HL-60 (cell line): ENCODE measurements around the gene UBR2.
"Not testable (repeated sequence)": the region's sequence is repeated elsewhere in the genome, so short reads cannot be mapped to it uniquely, and the experiment has no call there.

Experiments used
- POLR2AphosphoS5 ChIP-seq: IDR thresholded peaks from 2 replicates; pipeline ENCODE4 v1.6.1; 2012; ENCODE audit warnings: low read depth
- TF ChIP-seq, protein P1 (sequence below): IDR thresholded peaks from one replicate; pipeline ENCODE4 v1.5.1; 2011; ENCODE audit warnings: low read length, control low read depth, inconsistent platforms; ENCODE audit not compliant: insufficient read depth
- TF ChIP-seq, protein P2 (sequence below): IDR thresholded peaks from 2 replicates; pipeline ENCODE4 v1.6.1; 2012; ENCODE audit warnings: low read depth; ENCODE audit not compliant: insufficient replicate concordance

DNA sequence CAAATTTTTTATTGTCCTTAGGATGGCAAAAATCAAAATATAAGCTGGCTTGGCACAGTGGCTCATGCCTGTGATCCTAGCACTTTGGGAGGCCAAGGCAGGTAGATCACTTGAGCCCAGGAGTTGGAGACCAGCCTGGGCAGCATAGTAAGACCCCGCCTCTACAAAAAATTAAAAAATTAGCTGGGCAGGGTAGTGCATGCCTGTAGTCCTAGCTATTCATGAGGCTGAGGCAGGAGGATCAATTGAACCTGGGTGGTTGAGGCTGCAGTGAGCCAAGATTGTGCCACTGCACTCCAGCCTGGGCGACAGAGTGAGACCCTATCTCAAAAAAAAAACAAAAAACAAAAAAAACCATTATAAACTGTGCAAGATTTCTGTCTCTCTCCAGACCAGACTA lies 40.9 kb downstream of the UBR2 start:
- TF ChIP-seq, protein P1, sequence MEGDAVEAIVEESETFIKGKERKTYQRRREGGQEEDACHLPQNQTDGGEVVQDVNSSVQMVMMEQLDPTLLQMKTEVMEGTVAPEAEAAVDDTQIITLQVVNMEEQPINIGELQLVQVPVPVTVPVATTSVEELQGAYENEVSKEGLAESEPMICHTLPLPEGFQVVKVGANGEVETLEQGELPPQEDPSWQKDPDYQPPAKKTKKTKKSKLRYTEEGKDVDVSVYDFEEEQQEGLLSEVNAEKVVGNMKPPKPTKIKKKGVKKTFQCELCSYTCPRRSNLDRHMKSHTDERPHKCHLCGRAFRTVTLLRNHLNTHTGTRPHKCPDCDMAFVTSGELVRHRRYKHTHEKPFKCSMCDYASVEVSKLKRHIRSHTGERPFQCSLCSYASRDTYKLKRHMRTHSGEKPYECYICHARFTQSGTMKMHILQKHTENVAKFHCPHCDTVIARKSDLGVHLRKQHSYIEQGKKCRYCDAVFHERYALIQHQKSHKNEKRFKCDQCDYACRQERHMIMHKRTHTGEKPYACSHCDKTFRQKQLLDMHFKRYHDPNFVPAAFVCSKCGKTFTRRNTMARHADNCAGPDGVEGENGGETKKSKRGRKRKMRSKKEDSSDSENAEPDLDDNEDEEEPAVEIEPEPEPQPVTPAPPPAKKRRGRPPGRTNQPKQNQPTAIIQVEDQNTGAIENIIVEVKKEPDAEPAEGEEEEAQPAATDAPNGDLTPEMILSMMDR = not testable (repeated sequence)
- TF ChIP-seq, protein P2, sequence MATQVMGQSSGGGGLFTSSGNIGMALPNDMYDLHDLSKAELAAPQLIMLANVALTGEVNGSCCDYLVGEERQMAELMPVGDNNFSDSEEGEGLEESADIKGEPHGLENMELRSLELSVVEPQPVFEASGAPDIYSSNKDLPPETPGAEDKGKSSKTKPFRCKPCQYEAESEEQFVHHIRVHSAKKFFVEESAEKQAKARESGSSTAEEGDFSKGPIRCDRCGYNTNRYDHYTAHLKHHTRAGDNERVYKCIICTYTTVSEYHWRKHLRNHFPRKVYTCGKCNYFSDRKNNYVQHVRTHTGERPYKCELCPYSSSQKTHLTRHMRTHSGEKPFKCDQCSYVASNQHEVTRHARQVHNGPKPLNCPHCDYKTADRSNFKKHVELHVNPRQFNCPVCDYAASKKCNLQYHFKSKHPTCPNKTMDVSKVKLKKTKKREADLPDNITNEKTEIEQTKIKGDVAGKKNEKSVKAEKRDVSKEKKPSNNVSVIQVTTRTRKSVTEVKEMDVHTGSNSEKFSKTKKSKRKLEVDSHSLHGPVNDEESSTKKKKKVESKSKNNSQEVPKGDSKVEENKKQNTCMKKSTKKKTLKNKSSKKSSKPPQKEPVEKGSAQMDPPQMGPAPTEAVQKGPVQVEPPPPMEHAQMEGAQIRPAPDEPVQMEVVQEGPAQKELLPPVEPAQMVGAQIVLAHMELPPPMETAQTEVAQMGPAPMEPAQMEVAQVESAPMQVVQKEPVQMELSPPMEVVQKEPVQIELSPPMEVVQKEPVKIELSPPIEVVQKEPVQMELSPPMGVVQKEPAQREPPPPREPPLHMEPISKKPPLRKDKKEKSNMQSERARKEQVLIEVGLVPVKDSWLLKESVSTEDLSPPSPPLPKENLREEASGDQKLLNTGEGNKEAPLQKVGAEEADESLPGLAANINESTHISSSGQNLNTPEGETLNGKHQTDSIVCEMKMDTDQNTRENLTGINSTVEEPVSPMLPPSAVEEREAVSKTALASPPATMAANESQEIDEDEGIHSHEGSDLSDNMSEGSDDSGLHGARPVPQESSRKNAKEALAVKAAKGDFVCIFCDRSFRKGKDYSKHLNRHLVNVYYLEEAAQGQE = not testable (repeated sequence)
- not testable (repeated sequence) for TF ChIP-seq POLR2AphosphoS5
